GM12878 (cell line): Measurements from ENCODE around the gene BAX. TPM values are rescaled to one million over a fixed set of nuclear protein-coding genes. Genes with fewer than 3 reads are reported as not detected.

Source experiments
- BCL11A ChIP-seq: IDR thresholded peaks from 2 replicates; pipeline ENCODE4 v1.6.1; 2011; ENCODE audit warnings: low read depth, low read length
- BCL3 ChIP-seq: IDR thresholded peaks from 2 replicates; pipeline ENCODE4 v1.6.1; 2011; ENCODE audit warnings: borderline replicate concordance, low read depth, mild to moderate bottlenecking, moderate library complexity, low read length; ENCODE audit not compliant: insufficient read depth, poor library complexity, severe bottlenecking
- CHD1 ChIP-seq: IDR thresholded peaks from 2 replicates; pipeline ENCODE4 v1.6.1; 2012; ENCODE audit warnings: low read depth, low read length, improper control_type of control experiment
- CREM ChIP-seq: IDR thresholded peaks from 2 replicates; pipeline ENCODE4 v1.6.1; 2014; ENCODE audit warnings: antibody characterized with exemption, low read depth
- HCFC1 ChIP-seq: fragments of 150-350 bp; IDR thresholded peaks from 2 replicates; pipeline ENCODE4 v1.6.1; 2014; ENCODE audit warnings: low read length
- NFYA ChIP-seq: IDR thresholded peaks from 2 replicates; pipeline ENCODE4 v1.6.1; 2011; ENCODE audit warnings: low read depth, mild to moderate bottlenecking, low read length, improper control_type of control experiment, borderline replicate concordance
- POU2F2 ChIP-seq: IDR thresholded peaks from 3 replicates; pipeline ENCODE4 v1.6.1; 2011; ENCODE audit warnings: low read depth, mild to moderate bottlenecking, low read length, borderline replicate concordance
- SIN3A ChIP-seq: IDR thresholded peaks from 2 replicates; pipeline ENCODE4 v1.6.1; 2012; ENCODE audit warnings: low read depth, low read length, improper control_type of control experiment
- SMC3 ChIP-seq: IDR thresholded peaks from 2 replicates; pipeline ENCODE4 v1.6.1; 2011; ENCODE audit warnings: low read length, improper control_type of control experiment, borderline replicate concordance
- SUPT20H ChIP-seq: IDR thresholded peaks from 2 replicates; pipeline ENCODE4 v1.6.1; 2011; ENCODE audit warnings: low read depth, mild to moderate bottlenecking, low read length, moderate library complexity, borderline replicate concordance; ENCODE audit not compliant: control insufficient read depth
- ZBTB33 ChIP-seq: fragments of 450-650 bp; IDR thresholded peaks from 2 replicates; pipeline ENCODE4 v1.6.1; 2017; ENCODE audit warnings: mild to moderate bottlenecking
- polyA plus RNA-seq, 11 experiments: library from polyadenylated mRNA; depleted of rRNA in 4 of 11; unstranded in 6 of 11; stranded (reverse) in 5 of 11; fragments of >200 nt; fragmentation: Nextera tagmentation in 4 of 11; fragmentation: Illumina TruSeq in 1 of 11; extraction: Ambion mirVana in 4 of 11; extraction: Trizol in 1 of 11; gene quantifications; 1 replicate in 1 of 11; 2 replicates in 10 of 11; pipeline versions ENCODE4 v1.2.1 to v1.2.3, GENCODE V29; 2011 to 2016; ENCODE audit warnings: inconsistent platforms in 2 of 11, missing spikeins in 2 of 11, low read depth in 1 of 11
- total RNA-seq, 4 experiments: library from RNA; depleted of rRNA in 3 of 4; stranded (reverse); fragments of >200 nt in 3 of 4; fragmentation: Illumina TruSeq in 1 of 4; extraction: Trizol in 1 of 4; gene quantifications; 2 replicates each; pipeline versions ENCODE4 v1.2.1 to v1.2.3, GENCODE V29; 2013 to 2021
- TF ChIP-seq, protein P1 (sequence below): fragments of 450-650 bp; formaldehyde crosslinking; IDR thresholded peaks from 2 replicates; pipeline ENCODE4 v1.4.0; 2020; ENCODE audit warnings: mild to moderate bottlenecking, moderate library complexity
- TF ChIP-seq, protein P2 (sequence below): fragments of 450-650 bp; IDR thresholded peaks from 2 replicates; pipeline ENCODE4 v1.6.1; 2018; ENCODE audit warnings: mild to moderate bottlenecking, low read depth, moderate library complexity; ENCODE audit not compliant: partially characterized antibody

Gene BAX
- total and polyA plus RNA-seq, 10 of the 15 experiments (the other 5 are each of a cell fraction or from before 2014, with no cell fraction given), result 7.2 to 221 (median 137) TPM

- TF ChIP-seq BCL3 (no peak), SMC3 (no peak), BCL11A (no peak), SUPT20H (no peak), HCFC1 (no peak), SIN3A (no peak), CREM (no peak), ZBTB33 (no peak), POU2F2 (0 out of 3 replicates have a peak, but pooled peaks have one; percentile 5), NFYA (no peak), CHD1 (no peak)
- TF ChIP-seq, protein P1, sequence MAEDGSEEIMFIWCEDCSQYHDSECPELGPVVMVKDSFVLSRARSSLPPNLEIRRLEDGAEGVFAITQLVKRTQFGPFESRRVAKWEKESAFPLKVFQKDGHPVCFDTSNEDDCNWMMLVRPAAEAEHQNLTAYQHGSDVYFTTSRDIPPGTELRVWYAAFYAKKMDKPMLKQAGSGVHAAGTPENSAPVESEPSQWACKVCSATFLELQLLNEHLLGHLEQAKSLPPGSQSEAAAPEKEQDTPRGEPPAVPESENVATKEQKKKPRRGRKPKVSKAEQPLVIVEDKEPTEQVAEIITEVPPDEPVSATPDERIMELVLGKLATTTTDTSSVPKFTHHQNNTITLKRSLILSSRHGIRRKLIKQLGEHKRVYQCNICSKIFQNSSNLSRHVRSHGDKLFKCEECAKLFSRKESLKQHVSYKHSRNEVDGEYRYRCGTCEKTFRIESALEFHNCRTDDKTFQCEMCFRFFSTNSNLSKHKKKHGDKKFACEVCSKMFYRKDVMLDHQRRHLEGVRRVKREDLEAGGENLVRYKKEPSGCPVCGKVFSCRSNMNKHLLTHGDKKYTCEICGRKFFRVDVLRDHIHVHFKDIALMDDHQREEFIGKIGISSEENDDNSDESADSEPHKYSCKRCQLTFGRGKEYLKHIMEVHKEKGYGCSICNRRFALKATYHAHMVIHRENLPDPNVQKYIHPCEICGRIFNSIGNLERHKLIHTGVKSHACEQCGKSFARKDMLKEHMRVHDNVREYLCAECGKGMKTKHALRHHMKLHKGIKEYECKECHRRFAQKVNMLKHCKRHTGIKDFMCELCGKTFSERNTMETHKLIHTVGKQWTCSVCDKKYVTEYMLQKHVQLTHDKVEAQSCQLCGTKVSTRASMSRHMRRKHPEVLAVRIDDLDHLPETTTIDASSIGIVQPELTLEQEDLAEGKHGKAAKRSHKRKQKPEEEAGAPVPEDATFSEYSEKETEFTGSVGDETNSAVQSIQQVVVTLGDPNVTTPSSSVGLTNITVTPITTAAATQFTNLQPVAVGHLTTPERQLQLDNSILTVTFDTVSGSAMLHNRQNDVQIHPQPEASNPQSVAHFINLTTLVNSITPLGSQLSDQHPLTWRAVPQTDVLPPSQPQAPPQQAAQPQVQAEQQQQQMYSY (CRISPR knock-in tag), result no peak
- TF ChIP-seq, protein P2, sequence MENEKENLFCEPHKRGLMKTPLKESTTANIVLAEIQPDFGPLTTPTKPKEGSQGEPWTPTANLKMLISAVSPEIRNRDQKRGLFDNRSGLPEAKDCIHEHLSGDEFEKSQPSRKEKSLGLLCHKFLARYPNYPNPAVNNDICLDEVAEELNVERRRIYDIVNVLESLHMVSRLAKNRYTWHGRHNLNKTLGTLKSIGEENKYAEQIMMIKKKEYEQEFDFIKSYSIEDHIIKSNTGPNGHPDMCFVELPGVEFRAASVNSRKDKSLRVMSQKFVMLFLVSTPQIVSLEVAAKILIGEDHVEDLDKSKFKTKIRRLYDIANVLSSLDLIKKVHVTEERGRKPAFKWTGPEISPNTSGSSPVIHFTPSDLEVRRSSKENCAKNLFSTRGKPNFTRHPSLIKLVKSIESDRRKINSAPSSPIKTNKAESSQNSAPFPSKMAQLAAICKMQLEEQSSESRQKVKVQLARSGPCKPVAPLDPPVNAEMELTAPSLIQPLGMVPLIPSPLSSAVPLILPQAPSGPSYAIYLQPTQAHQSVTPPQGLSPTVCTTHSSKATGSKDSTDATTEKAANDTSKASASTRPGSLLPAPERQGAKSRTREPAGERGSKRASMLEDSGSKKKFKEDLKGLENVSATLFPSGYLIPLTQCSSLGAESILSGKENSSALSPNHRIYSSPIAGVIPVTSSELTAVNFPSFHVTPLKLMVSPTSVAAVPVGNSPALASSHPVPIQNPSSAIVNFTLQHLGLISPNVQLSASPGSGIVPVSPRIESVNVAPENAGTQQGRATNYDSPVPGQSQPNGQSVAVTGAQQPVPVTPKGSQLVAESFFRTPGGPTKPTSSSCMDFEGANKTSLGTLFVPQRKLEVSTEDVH, result no peak
These were observed 12.1 kb downstream of the BAX start (continued) for GRCh38 chr19:48966541-48967345.
